AG09309 (cell line): ENCODE results near the gene INPP5A.

Experiments used
- DNase-seq: peaks from one replicate; pipeline ENCODE4 v3.0.0-alpha.2; 2010; ENCODE audit warnings: low read depth
- H3K4me3 ChIP-seq: 2 replicates; pipeline ENCODE4 v1.5.1; 2011; ENCODE audit warnings: mild to moderate bottlenecking, low read depth, low read length, moderate library complexity; ENCODE audit not compliant: control insufficient read depth
- TF ChIP-seq, protein P1 (sequence below): IDR thresholded peaks from 2 replicates; pipeline ENCODE4 v1.5.1; 2011; ENCODE audit warnings: mild to moderate bottlenecking, low read depth, low read length, inconsistent platforms; ENCODE audit not compliant: insufficient read depth, control insufficient read depth; ENCODE audit errors: missing control alignments

The INPP5A gene

DNA sequence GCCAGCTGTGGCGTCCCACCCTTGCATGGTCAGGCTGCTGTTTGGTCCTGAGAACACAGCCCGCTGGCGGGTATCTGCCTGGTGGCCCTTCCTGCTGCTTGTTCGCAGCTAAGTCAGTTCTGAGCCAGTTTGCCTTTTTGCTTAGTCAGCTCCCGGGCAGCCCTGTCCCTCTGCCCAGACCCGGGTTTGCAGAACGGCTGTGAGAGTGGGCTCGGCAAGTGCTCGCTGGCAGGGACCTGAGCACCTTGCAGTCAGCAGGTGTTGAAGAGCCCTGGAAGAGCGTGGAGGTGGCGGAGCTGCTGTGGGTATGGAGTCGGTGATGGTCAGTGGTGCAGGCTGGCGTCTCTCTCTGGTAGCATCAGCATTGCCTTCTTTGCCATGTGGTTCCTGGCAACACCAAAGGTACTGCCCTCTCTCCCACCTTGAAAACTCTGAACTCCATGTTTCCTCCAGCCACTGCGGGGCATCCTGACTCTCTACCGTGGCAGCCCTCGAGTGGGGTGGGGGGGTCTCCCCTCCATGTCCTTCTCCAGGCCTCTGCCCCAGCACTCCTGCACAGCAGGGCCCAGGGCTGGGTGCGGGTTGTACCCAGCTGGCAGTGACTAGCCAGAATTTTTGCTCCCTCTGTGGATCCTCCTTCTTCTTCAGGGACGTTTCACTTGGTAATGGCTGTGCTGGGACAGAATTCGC, 4.6 kb downstream of the INPP5A start:
- H3K4me3 ChIP-seq = no peak overlapping the region
- DNase-seq = no peak
- TF ChIP-seq, protein P1, sequence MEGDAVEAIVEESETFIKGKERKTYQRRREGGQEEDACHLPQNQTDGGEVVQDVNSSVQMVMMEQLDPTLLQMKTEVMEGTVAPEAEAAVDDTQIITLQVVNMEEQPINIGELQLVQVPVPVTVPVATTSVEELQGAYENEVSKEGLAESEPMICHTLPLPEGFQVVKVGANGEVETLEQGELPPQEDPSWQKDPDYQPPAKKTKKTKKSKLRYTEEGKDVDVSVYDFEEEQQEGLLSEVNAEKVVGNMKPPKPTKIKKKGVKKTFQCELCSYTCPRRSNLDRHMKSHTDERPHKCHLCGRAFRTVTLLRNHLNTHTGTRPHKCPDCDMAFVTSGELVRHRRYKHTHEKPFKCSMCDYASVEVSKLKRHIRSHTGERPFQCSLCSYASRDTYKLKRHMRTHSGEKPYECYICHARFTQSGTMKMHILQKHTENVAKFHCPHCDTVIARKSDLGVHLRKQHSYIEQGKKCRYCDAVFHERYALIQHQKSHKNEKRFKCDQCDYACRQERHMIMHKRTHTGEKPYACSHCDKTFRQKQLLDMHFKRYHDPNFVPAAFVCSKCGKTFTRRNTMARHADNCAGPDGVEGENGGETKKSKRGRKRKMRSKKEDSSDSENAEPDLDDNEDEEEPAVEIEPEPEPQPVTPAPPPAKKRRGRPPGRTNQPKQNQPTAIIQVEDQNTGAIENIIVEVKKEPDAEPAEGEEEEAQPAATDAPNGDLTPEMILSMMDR = no peak

DNA sequence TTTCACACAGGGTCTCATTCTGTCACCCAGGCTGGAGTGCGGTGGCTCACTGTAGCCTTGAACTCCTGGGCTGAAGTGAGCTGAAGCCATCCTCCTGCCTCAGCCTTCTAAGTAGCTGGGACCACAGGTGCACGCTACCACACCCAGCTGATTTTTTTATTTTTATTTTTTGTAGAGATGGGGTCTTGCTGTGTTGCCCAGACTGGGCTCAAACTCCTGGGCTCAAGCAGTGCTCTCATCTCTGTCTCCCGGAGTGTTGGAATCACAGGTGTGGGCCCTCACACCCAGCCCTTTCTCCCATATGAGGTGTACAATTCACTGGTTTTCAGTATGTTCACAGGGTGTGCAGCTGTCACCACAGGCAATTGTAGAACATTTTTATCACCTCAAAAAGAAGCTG, 5.2 kb downstream of the INPP5A start:
- TF ChIP-seq, protein P1 = no peak
- no peak overlapping the region for H3K4me3 ChIP-seq
- no peak for DNase-seq

DNA sequence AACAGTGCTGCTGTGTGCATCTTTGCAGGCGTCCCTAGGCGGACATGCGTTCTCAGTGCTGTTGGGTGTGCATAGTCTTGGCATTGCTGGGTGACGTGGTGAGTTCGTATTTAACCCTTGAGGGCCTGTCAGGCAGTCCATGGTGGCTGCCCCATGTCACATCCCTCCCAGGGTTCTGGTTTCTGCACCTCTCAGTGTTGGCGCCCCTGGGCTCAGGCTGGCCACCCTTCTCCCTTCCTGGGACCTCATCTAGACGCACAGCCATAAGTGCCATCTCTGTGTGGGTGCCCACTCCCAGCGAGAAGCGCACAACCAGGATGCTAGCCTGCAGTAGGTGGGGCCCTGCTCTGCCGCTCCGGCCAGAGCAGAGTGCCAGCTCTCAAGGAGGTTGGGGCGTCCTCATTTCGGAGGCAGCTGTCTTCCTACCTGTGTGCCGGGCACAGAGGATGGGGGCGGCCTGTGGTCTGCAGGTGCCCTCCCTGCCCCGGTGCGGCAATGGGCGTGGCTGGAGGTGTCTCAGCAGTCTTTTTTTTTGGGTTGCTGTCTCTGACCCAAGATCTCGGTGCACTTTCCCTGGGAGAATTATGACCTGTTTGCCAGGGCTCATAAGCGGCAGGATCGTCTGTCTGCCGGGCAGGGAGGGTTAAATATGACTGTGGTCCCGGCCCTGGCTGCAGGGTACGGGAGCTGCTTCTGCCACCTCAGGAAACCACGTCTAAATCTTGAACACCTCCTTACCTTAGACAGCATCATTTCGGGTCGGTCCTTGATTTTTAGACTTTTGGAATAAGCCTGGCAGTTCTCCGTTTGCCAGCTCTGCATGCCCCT, 6.5 kb downstream of the INPP5A start:
- DNase-seq = no peak
- TF ChIP-seq, protein P1 = no peak
- no peak overlapping the region for H3K4me3 ChIP-seq

DNA sequence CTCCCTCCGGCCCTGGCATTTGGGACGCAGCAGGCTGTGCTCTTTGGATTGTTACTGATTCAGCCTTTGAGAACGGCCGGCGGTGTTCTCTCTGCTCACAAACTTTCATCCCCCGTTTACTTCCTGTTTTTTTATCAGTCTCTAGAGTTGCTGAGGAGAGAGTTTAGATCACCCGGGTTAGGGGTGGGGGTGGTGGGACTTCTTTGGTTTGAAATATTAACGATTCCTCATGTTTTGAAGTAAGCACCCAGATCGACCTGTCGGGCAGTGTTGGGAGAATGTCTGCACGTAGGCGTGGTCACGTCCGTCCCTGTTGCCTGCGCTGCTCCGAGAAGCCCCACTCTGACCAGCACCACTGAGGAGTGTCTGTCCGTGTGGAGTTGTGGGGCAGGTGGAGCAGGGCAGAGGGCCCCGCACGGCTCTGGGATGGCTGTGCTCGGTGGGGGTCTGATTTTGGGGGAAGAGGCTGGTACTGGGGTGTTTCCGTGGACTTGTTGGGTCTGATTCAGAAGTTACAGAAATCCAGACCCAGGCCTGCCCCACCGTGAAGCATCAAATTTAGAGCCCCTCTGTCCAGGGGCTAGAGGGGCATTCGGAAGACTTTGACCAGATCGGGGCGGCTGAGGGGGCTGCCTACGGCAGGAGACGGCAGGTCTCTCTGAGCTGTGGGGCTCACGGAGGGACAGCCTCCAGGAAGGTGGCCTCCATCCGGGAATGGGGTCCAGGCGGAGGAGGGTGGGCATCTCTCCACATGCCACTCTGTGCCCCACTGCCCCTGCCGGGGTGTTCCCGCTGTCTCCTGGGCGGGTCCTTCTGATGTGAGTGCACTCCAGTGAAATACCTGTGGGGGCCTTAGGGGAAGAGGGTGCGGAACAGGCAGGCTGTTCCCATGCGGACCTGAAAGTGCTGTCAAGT, 7.4 kb downstream of the INPP5A start:
- H3K4me3 ChIP-seq = no peak overlapping the region
- TF ChIP-seq, protein P1 = no peak
- no peak for DNase-seq

DNA sequence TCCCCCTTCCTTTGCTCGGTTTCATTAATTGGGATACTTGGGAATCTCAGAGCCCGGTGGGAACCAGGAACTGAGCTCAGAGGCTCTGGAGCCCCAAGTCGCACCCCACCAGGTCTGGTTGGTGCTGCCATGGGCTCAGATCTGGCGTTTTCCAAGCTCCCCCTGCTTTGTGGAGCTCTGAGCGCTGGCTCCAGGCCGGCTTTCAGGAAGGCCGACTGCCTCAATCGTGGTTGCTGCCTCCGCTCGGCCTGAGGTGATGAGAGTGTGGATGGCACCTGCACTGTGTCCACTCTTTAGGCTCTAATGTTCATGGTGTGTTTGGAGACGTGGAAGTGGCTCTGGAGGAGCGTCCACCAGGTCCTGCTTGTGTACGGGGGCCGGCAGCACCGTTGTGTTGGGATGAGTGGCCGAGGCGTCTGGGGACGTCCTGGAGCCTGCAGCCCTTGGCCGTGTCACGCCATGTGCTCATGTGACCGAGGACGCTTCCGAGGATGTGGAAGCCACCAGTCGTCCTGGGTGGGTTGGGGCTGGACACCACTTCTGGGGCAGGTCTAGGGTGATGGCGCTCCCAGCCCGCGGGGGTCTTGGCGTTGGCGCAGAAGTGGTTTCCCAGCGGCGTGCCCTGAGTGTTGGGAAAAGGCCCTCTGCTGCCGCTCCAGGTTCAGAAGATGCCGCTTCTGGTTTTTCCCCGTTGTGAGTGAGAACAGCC, 8.2 kb downstream of the INPP5A start:
- TF ChIP-seq, protein P1 = no peak
- no peak overlapping the region for H3K4me3 ChIP-seq
- no peak for DNase-seq
